HUDEP-2 (cell line): ENCODE results near the gene GUK1.

Source experiments
- DNase-seq, 76 experiments: peaks; one replicate each; lab custom pipeline; 2025; ENCODE audit not compliant: unreplicated experiment in 76 of 76; lab: John Stamatoyannopoulos, UW

Gene GUK1

DNA sequence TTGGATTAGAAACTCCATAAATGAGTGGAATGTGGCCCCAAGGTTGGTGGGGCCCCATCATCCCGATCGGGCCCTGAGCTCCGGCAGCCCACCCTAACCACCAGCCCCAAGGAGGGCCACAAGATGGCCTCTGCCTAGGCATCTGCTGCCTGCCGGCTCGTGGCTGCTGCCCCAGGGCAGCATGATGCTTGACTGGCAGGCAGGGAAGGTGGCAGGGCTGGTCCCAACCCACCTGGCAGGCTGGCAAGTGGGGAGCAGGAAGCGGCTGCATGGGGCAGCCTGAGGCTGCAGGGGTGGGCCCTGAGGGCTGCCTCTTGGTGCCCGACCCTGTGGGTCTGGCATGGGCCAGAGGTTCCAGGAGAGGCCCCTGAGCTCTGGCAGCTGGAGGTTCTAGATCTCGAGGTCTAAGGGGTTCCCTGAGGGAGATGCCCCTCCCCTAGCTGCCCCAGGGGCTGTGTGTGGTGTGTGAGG lies 8.9 kb downstream of the GUK1 start:
- DNase-seq, result no peak

DNA sequence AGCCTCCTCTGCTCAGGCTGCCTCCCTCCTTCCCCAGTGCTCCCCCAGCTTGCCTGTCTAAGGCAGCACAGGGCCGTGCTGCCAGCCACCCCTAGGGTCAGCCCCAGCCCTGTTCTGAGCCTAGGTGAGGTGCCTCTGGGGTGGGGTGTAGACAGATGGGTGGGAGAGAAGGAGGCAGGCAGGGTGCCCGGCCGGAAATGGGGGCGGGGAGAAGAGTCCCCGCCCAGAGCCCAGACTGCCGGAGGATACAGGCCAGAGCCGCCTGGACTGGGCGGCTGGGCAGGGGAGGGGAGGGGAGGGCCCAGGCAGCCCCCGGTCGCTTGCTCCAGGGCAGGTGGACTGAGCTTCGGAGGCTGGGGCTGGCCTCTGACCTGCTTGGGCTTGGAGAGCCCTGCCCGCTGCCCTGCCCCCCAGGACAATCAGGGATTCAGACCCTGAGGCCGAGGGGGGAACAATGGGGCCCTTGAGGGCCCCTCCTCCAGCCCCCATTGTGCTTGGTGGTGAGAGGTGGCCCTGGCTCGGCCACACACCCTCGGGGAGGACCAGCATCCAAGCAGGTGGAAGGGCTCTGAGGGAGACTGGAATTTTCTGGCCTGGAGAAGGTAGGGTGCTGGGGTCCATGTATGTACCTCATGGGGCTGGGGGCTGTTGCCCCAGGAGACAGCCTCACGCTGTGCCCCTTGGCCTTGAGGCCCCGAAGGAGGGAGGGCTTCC lies 9.5 kb downstream of the GUK1 start, which contains the start of gene GJC2:
Gene GJC2, plus strand, starts transcription at position 525 of the 714 bp plus-strand sequence. CDS start 7,829 bp downstream, outside the sequence.
- peak in 19 of 76 experiments; percentile 3 to 52 (median 22) for DNase-seq

DNA sequence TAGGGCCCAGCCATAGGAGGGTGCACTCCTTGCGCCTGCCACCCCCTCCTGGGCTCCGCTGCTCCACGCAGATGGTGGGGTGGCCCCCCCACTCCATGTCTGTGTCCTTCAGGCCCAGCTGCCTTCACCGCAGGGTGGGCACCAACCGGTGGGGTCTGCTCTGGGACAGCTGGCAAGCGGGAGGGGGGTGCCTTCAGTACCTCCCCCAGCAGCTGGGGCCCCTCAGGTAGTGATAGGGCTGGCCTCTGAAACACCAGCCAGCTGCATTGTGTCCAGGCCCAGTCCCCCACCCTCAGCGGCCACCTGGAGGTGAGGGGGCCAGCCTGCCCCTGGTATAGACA lies 10.0 kb downstream of the GUK1 start:
- no peak for DNase-seq

GRCh38 chr1:228150461-228151179 lies 10.5 kb downstream of the GUK1 start:
- peak in 22 of 76 experiments; percentile 4 to 58 (median 30) for DNase-seq

DNA sequence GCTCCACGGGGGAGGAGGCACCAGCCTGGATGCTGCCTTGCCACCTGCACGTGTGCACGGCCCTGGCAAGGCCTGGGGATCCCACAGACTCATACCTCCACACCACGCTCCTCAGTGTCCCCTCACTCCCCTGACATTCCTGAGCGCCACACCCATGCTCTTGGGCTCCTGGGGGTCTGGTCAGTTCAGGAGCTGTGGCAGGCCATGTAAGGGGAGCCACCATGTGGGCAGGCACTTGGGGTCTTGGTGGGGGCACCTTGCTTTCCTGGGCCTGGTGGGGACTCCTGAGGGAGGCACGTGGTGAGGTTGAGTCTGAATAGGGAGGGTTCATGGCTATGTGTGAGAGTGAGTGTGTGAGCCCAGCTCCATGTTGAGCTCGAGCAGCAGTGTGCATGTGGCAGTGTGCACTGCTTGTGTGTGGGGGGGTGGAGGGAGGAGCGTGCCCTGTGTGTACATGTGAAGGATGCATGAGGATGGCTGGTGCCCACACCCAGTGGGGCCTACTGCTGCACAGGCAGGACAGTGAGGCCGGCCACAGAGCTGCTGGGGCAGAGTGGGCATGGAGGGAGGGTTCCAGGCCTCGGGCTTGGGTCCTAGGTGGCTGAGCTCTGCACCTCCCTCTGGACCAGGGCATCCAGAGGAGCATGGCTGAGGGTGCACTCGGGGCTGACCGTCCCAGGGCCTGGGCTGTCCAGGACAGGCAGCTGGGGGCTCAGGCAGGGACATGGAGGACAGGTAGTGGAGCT lies 11.3 kb downstream of the GUK1 start:
- DNase-seq, result peak in 1 of 76 experiments; percentile 10

DNA sequence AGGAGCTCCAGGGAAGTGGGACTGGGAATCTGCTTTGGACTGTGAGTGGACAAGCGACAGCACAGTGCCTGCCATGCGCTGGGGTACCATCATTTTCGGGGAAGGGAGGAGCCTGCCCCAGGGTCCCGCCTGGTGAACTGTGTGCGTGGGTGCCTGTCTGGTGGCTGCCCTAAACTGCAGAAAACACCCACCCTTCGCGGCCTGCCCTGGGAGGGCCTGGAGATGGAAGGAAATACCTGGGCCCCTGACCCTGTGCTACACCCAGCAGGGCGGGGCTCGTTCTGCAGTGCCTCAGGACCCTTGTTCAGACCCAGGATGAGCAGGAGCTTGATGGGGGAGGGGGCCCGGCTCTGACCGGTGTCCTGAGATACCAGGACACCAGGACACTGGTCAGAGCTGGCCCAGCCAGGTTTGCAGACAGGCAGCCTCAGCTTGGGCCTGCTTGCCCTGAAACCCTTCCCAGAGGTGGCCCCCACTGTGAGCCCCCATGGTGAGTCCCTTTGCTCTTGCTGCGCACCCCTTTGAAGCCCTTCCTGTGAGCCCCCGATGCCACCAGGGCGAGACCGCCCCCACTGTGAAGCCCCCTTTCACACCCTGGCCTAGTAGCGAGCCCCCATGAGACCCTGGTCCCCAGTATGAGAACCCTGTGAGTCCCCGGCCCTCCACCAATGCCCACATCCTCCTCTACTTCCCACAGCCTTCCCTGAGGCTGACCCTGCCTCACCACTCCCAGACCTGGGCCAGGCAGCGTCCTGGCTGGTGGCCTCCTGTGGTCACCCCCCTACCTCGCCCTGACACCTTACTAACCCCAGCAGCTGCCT lies 12.2 kb downstream of the GUK1 start:
- DNase-seq, result no peak

- no peak for DNase-seq
Measured at GRCh38 chr1:228152918-228153258, 12.8 kb downstream of the GUK1 start.

DNA sequence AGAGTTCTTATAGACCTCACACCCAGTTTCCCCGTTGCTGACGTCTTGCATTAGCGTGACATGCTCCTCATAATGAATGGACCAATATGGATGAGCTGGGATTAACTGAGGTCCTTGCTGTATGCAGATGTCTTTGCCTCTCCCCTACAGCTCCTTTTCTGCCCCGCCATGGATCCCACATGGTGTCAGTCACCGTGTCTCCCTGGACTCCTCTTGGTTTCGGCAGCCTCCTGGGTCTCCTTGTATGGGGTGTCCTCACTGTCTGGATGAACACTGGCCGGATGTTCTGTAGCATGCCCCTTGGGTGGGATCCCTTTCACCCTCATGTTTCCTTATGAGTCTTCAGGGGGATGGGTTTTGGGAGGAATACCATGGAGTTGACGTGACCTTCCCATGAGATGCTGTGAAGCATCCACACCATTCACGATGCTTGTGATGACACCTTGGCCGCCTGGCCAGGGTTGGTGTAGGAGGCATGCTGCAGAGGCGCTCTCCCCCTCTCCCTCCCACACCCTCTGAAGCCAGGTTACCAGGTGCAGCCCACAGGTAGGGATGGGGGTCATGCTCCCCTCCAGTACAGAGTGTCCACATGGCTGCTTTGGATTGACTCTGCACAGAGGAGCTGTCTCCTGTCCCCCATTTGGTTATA lies 14.1 kb downstream of the GUK1 start:
- no peak for DNase-seq

DNA sequence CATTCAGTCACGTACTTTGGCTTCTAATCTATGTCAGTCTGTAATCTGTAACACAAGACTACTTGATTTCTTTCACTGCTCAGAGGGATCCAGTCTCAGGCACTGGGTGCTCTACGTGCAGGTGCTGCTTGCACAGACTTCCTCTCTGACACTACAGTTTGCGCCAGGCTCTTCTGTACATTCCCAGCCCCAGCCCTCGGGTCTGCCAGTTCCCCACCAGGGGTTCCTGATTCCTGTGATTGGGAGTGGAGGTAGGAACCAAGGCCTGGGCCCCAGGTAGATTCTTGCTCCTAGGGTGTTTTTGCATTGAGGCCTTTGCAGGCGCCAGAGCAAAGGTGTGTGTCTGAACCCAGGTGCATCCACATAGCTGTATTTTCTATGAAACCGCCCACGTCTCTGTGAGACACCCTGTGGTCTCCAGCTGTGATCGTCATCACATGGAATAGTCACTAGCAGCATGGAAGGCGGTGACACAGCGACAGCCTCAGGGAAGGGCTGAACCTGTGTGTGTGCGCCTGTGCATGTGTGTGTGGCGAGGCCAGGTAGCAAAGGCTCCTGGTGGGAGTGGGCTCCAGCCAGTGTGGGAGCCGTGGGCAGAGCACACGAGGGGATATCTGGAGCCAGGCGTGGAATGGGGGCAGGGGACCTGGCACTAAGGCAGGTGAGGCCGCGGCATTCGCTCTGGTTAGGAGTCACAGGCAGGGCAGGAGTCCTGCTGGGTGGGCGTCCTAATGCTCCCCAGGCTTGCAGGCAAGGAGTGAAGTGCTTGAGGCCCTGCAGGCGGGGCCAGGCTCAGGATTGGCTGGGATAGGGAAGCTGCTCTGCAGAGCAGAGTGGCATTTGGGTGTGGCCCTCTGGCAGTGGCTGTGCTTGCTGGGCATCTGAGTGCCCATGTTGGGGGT lies 14.8 kb downstream of the GUK1 start:
- DNase-seq, result peak in 3 of 76 experiments; percentile 11 to 17 (median 16)

GRCh38 chr1:228155596-228156514 lies 15.8 kb downstream of the GUK1 start:
- no peak for DNase-seq

- no peak for DNase-seq
Measured at GRCh38 chr1:228156515-228156881, 16.4 kb downstream of the GUK1 start.

DNA sequence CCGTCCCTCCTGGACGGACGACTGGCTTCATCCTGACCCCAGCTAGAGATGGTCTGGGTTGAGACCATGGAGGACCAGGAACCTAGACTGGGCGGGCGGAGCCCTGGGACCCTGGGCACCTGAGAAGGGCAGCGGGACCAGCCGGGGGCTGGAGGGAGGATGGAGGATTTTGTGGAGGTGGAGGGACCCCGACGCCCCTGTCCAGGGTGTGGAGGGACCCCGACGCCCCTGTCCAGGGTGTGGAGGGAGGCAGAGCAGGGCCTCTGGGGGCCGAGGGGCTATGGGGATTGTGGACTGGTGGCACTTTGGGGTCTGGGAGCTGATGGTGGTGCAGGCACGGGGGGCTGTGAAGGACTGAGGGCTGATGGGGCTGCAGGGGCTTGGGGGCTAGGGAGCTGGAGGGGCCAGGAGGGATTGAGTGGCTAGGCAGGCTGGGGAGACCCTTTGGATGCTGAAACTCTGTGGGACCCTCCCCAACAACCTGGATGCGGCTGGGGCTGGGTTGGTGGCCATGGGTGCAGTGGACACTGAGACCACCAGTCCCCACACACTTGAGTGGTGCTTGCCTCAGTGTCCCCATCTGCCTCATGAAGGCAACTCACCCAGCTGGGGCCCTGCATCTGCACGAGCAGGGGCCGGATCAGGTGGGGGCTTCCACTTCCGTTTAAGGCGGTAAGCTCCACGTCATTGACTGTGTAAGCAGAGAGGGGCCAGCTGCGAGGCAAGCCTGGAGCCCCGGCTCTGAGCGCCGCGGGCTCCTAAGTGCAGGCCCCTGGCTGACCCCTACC lies 17.1 kb downstream of the GUK1 start:
- no peak for DNase-seq

DNA sequence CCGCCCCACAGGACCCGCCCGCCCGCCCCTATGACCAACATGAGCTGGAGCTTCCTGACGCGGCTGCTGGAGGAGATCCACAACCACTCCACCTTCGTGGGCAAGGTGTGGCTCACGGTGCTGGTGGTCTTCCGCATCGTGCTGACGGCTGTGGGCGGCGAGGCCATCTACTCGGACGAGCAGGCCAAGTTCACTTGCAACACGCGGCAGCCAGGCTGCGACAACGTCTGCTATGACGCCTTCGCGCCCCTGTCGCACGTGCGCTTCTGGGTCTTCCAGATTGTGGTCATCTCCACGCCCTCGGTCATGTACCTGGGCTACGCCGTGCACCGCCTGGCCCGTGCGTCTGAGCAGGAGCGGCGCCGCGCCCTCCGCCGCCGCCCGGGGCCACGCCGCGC lies 17.6 kb downstream of the GUK1 start:
- no peak for DNase-seq

- no peak for DNase-seq
Measured at GRCh38 chr1:228158151-228159007, 18.3 kb downstream of the GUK1 start.

DNA sequence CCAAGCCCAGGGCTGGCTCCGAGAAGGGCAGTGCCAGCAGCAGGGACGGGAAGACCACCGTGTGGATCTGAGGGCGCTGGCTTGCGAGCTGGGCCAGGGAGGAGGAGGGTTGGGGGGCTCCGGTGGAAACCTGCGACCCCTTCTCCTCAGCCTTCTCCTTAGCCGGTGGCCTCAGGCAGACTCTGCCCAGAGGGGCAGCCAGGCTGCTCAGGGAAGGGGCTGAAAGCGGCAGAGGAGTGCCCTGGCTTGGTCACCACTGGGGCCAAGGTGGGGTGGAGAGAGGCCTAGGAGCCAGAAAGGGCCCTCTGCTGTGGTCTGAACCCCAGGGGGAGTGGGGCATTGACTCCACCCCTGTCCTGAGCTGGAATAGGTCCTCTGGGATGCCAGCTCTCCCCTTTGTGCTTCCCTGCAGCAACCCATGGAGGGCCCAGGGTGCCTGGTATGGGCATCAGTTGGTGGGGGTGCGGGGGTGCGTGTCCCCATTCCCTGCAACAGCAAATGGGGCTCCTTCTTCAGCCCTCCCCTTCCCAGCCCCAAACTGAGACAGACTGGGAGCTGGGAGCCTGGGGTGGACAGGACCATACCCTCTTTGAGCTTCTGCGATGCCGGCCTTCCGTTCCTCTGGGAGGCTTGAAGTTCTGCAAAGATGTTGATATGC lies 19.1 kb downstream of the GUK1 start:
- DNase-seq, result no peak

DNA sequence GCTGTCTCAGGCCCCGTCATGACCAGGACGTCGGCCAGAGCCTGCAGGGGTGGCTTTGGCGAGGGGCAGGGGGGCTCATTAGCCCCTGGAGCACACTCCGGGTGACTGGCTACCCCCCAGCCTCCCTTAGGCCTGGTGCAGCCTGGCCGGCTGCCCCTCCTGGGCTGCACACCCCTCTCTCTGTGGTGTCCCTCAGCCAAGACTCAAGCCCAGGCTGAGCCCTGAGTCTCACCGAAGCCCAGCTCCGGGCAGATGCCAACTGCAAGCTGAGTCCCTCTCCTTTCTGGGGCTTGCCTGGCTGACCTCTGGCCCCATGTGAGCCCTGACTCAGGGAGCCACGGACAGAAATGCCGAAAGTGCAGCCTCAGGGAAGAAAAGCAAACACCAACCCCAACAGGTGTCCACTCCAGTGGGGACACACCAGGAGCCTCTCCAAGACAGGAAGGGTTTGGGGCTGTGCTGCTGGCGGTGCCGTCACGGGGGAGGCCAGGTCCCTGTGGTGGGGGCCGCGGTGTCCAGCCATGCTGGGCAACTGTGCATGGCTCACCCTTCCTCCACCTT lies 20.2 kb downstream of the GUK1 start:
- no peak for DNase-seq
